Measurements from ENCODE around the gene CYTH1. TPM values are rescaled to one million over a fixed set of nuclear protein-coding genes. Genes with fewer than 3 reads are reported as not detected.

The CYTH1 gene
- total RNA-seq, 1 experiment from 2014 or later = 34.3 TPM

GRCh38 chr17:78724999-78725398, 57.1 kb downstream of the CYTH1 start:
- BruUV-seq (replicated peaks) = no TSS peak
- H3K4me2 ChIP-seq (ENCODE audit: low read length) = peak overlapping the region; percentile 7; the same call in 1 of the 2 replicates
- no peaks in the 10 kb centered on the region for H3K9me2 ChIP-seq (ENCODE audit: insufficient read depth)
- H3K27ac ChIP-seq (ENCODE audit: low read depth, low read length) = no peak overlapping the region
- H3K4me1 ChIP-seq (ENCODE audit: control insufficient read depth in 1 of 2, insufficient read depth in 2 of 2, low read length in 2 of 2) = peaks cover 7 to 9% of the 10 kb centered on the region in 2 experiments
- H3K27me3 ChIP-seq (ENCODE audit: insufficient read depth, low read length) = no peaks in the 10 kb centered on the region
- RAD21 ChIA-PET (ENCODE audit: low non-redundant PET in 1 of 2, low total read pairs in 2 of 2, uncharacterized antibody in 2 of 2, unreplicated experiment in 2 of 2) = no interaction called here
- CTCF ChIA-PET = no interaction called here
- DNase-seq (ENCODE audit: low read depth, low spot score) (no peak), ATAC-seq (no peak)
- intact Hi-C loops (cut with micrococcal nuclease) = no loop called here
- H3K36me3 ChIP-seq (ENCODE audit: control insufficient read depth in 1 of 2, insufficient read depth in 2 of 2, low read length in 2 of 2) = no peaks in the 10 kb centered on the region
- no peak overlapping the region for H3K4me3 ChIP-seq (replicated peaks in 1 of 2; ENCODE audit: low read depth in 1 of 2, low read length in 2 of 2)
- no peaks in the 10 kb centered on the region for H3K9me3 ChIP-seq (ENCODE audit: control insufficient read depth in 1 of 2, insufficient read depth in 1 of 2, low read depth in 1 of 2, low read length in 2 of 2)
- no peak overlapping the region for H3K9ac ChIP-seq (ENCODE audit: low read length)
- TF ChIP-seq POLR2A (IDR thresholded peaks at IDR 0.05; ENCODE audit: borderline replicate concordance, extremely low read depth, insufficient read depth, insufficient read length) (no peak), EZH2phosphoT487 (IDR thresholded peaks at IDR 0.05; ENCODE audit: borderline replicate concordance) (no peak), SRF (IDR thresholded peaks at IDR 0.05; ENCODE audit: low read depth) (no peak), JUND (IDR thresholded peaks at IDR 0.05) (no peak), CBX3 (IDR thresholded peaks at IDR 0.05; ENCODE audit: low read depth) (no peak), RAD21 (IDR thresholded peaks at IDR 0.05; ENCODE audit: low read depth) (no peak), ATF3 (IDR thresholded peaks at IDR 0.05) (no peak), SP1 (IDR thresholded peaks at IDR 0.05; ENCODE audit: low read depth) (no peak)
- no peaks in the 10 kb centered on the region for H4K20me1 ChIP-seq (ENCODE audit: insufficient read depth)
- H2AFZ ChIP-seq (ENCODE audit: low read depth, low read length, poor library complexity, severe bottlenecking) = no peak overlapping the region
- POLR2A ChIA-PET = interaction anchor here (1.5 kb wide), 1 partner anchor 12 kb away, joined by 8 read pairs; no protein-coding TSS in a partner anchor
- peaks cover 32% of the 10 kb centered on the region for H3K79me2 ChIP-seq (ENCODE audit: insufficient read depth, low read length)

DNA sequence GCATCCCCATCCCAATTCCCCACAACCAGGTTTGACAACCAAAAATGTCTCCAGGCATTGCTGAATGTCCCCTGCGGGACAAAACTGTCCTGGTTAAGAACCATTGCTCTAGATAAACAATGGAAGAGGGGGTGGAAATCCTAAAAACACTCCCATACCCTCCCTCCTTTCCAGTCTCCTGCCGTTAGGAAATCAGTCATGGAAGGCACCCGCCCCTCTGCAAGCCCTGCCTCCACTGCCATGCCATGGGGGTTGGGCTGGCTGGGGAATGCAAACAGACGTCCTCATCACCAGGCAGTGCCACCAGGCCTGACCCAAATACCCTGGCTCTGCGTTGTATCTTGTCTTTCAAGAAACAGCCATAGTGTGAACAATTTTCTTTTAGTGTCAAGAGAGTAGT, 57.5 kb downstream of the CYTH1 start:
- Histone ChIP-seq H3K27me3 (ENCODE audit: insufficient read depth, low read length) (no peaks in the 10 kb centered on the region), H4K20me1 (ENCODE audit: insufficient read depth) (no peaks in the 10 kb centered on the region), H3K9ac (ENCODE audit: low read length) (no peak overlapping the region), H3K9me2 (ENCODE audit: insufficient read depth) (no peaks in the 10 kb centered on the region), H3K9me3 (ENCODE audit: control insufficient read depth in 1 of 2, insufficient read depth in 1 of 2, low read depth in 1 of 2, low read length in 2 of 2) (no peaks in the 10 kb centered on the region), H3K36me3 (ENCODE audit: control insufficient read depth in 1 of 2, insufficient read depth in 2 of 2, low read length in 2 of 2) (no peaks in the 10 kb centered on the region), H3K27ac (ENCODE audit: low read depth, low read length) (no peak overlapping the region), H3K4me3 (replicated peaks in 1 of 2; ENCODE audit: low read depth in 1 of 2, low read length in 2 of 2) (no peak overlapping the region), H2AFZ (ENCODE audit: low read depth, low read length, poor library complexity, severe bottlenecking) (no peak overlapping the region), H3K79me2 (ENCODE audit: insufficient read depth, low read length) (peaks cover 29% of the 10 kb centered on the region), H3K4me2 (ENCODE audit: low read length) (peak overlapping the region; percentile 7; the same call in 1 of the 2 replicates), H3K4me1 (ENCODE audit: control insufficient read depth in 1 of 2, insufficient read depth in 2 of 2, low read length in 2 of 2) (peaks cover 7 to 9% of the 10 kb centered on the region in 2 experiments)
- ChIA-PET CTCF (no interaction called here), RAD21 (ENCODE audit: low non-redundant PET in 1 of 2, low total read pairs in 2 of 2, uncharacterized antibody in 2 of 2, unreplicated experiment in 2 of 2) (no interaction called here), POLR2A (interaction anchor here (1.5 kb wide), 1 partner anchor 12 kb away, joined by 8 read pairs; no protein-coding TSS in a partner anchor)
- BruUV-seq (replicated peaks) = no TSS peak
- TF ChIP-seq POLR2A (IDR thresholded peaks at IDR 0.05; ENCODE audit: borderline replicate concordance, extremely low read depth, insufficient read depth, insufficient read length) = no peak
- TF ChIP-seq CBX3 (IDR thresholded peaks at IDR 0.05; ENCODE audit: low read depth) = no peak
- TF ChIP-seq ZNF274 (IDR thresholded peaks at IDR 0.05; ENCODE audit: low read depth, low read length) = no peak
- TF ChIP-seq, protein P1, sequence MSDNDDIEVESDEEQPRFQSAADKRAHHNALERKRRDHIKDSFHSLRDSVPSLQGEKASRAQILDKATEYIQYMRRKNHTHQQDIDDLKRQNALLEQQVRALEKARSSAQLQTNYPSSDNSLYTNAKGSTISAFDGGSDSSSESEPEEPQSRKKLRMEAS (IDR thresholded peaks at IDR 0.05) = no peak
- no peak for TF ChIP-seq ZFX (IDR thresholded peaks at IDR 0.05)
- no peak; a peak in 1 of 6 replicates for TF ChIP-seq CTCF (IDR thresholded peaks at IDR 0.05 in 2 of 3, conservative IDR thresholded peaks at IDR 0.05 in 1 of 3; ENCODE audit: borderline replicate concordance in 1 of 3, insufficient read depth in 1 of 3, low read depth in 2 of 3, low read length in 2 of 3)
- no peak for TF ChIP-seq ATF3 (IDR thresholded peaks at IDR 0.05)
- no peak for TF ChIP-seq TCF7L2 (IDR thresholded peaks at IDR 0.05; ENCODE audit: borderline replicate concordance, extremely low read depth, insufficient read depth, insufficient read length)
- DNase-seq (ENCODE audit: low read depth, low spot score) = no peak
- peak; percentile 71 for ATAC-seq
- intact Hi-C loops (cut with micrococcal nuclease) = no loop called here

All from HCT116 (cell line).